ENCODE data around the gene IP6K1.

DNA sequence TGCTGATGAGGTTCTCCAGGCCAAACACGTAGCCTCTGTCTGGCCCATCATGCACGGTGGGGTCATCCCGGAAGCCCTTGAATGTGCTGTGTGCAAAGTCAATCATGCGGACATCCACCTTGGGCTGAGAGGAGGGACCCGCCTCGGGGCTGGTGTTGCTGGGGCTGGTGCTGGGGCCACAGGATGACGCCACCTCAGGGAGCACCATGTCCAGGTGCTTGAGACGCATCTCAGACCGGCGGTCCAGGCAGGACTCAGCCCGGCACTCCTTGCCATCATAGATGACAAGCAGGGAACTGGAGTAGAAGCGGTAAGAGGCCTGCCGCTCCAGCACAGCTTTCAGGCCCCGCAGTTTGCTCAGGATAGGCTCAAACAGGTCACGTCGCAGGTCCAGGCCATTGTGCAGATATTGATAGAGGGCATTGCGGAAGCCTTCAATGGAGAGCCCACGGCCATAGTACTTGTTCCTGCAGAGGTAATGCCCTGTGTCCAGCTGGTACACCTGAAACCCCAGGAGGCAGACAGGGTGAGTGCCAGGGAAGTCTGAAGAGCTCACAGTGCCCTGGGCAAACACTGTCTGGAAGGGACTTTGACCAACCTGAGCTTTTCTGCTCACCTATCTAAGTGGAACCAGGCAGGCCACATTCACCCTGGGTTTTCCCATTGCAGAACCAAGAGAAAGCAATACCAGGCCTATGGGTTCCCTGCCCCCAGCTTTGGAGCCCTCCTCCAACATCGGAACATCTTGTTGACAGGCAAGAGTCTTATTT lies 59.0 kb downstream of the IP6K1 start:
- TF ChIP-seq, protein P1, sequence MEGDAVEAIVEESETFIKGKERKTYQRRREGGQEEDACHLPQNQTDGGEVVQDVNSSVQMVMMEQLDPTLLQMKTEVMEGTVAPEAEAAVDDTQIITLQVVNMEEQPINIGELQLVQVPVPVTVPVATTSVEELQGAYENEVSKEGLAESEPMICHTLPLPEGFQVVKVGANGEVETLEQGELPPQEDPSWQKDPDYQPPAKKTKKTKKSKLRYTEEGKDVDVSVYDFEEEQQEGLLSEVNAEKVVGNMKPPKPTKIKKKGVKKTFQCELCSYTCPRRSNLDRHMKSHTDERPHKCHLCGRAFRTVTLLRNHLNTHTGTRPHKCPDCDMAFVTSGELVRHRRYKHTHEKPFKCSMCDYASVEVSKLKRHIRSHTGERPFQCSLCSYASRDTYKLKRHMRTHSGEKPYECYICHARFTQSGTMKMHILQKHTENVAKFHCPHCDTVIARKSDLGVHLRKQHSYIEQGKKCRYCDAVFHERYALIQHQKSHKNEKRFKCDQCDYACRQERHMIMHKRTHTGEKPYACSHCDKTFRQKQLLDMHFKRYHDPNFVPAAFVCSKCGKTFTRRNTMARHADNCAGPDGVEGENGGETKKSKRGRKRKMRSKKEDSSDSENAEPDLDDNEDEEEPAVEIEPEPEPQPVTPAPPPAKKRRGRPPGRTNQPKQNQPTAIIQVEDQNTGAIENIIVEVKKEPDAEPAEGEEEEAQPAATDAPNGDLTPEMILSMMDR (conservative IDR thresholded peaks at IDR 0.05 in 1 of 2, IDR thresholded peaks at IDR 0.05 in 1 of 2; ENCODE audit: extremely low read depth in 1 of 2, insufficient read depth in 1 of 2, low read depth in 1 of 2, low read length in 2 of 2), result no peak
- no peak for TF ChIP-seq EZH2 (IDR thresholded peaks at IDR 0.05; ENCODE audit: borderline replicate concordance, low read length)

All from mammary epithelial cell (primary cell).